Glomerular visceral epithelial cell (primary cell): ENCODE measurements around the gene PRXL2C.
A peak's percentile ranks its signal among the peaks of the same experiment; 100 is the strongest.

Source experiments
- DNase-seq: peaks from one replicate; pipeline ENCODE4 v3.0.0-alpha.2; 2016; ENCODE audit errors: extremely low spot score

Gene PRXL2C

DNA sequence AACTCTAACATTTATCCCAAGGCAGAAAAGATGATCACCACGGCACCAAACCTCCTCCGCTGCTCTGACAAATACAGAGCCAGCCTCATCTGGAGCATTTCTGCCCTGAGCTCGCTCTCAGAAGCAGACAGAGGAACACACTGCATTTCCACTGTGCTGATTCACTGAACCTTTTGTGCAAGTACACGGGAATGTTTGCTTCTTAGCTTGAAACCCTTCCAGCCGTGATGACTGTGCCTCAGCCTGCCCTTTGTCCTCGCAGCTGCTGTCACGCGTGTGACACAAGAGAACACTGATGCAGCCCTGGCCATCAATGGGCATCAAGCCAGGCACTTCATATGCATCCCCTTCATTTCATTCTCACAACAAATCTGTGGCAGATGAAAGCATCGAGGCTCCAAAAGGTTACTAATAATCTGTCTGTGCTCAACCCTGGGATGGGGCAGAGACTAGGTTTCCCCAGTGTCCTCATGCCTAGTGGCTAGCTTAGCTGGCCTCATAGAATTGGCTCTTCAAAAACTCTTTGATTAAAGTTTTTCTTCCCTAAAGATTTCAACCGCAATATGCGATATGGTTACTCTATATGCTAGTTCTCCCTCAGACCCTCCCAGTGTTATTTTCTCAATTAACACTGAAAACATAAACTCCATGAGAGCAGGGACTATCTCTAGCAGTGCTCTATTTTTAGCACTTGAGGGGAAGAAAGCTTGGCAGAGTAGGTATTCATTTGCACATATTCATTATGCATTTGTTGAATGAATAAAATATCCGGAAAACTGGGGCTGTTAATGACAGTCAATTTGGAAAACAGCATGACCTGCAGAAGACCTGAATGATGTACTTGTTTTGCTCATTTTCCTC lies 42.8 kb downstream of the PRXL2C start:
- DNase-seq, result peak; percentile 69

DNA sequence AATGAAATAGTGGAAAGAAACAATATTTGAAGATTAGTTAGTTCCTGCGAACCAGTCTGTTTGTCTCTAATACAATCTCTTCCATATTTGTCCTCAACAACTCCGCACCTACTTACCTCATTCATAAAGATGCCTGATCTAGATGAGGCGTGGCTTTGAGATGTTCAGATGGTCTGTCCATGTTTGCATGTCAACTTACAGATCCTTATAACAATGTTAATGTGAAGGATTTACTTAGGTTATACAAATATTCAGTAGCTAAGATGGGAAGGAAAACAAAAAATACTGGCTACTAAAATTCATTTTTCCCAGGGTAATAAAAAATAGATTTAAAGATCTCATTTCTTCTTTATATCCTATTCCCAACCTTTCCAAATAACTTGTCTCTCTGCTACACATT lies 43.8 kb downstream of the PRXL2C start:
- DNase-seq, result no peak

DNA sequence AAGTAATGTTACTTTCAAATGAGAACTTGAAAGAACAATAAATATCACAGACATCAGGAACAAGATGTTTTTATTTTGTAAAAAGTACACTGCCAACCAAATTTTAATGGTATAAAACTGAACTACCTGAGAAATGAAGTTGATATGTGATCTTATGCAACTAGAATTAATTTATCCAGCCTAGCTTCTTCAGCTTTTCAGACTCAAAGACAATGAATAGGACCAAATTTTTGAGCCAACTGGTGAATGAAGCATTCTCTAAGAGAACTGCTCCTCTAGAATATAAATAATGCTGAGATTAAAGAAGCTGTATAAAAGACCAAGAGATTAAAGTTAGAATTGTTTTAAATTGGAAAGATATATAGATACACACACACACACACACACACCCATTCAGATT lies 45.4 kb downstream of the PRXL2C start:
- no peak for DNase-seq

DNA sequence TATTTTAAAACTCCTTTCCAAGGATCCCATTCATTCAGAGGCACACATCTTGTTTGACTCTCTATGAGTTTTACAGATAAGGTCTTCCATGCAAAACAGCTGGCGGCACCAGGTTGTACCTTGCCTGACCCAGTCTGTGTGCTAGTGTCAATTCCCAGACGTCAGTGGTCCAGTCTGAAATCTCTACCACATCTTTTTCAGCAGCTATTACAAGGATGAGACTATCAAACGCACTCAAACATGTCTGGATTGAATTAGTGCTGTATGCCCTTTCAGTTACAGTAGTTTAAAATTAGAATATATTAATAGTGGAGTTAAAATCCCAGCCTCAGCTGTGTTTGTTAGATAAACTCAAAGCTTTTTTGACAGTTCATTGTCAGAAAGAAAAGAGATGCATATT lies 47.1 kb downstream of the PRXL2C start:
- no peak for DNase-seq

DNA sequence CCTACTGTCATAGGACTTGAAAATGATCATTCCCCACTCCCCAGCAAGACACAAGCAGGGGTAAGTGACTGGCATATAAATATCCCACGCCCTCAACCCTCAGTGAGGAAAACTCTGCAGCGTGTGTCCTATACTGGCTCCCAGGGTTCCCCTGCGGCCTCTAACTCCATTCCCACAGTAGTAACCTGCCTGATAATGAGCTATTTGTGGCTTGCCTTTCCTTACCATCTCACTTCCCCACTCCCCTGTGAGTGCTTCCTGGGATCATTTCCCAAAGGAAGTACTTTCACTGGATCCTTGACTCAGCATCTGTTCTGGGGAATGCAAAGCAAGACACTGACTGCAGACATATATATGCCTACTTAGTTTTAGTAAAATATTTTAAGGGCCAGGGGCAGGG lies 49.8 kb downstream of the PRXL2C start:
- no peak for DNase-seq

DNA sequence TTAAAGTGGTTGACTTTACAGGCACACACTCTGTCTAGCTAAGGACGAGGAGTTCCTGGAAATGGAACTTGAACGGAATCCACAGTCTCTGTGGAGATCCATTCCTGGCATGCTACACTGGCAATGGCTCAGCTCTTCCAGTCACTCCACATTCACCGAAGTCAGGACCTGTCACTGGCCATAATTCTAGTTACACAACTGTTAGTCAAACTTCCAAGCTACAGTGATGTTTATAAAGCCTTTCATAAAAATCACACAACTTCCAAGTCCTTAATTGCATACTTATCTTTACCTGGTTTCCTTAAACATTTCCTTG lies 51.2 kb downstream of the PRXL2C start:
- DNase-seq, result no peak

DNA sequence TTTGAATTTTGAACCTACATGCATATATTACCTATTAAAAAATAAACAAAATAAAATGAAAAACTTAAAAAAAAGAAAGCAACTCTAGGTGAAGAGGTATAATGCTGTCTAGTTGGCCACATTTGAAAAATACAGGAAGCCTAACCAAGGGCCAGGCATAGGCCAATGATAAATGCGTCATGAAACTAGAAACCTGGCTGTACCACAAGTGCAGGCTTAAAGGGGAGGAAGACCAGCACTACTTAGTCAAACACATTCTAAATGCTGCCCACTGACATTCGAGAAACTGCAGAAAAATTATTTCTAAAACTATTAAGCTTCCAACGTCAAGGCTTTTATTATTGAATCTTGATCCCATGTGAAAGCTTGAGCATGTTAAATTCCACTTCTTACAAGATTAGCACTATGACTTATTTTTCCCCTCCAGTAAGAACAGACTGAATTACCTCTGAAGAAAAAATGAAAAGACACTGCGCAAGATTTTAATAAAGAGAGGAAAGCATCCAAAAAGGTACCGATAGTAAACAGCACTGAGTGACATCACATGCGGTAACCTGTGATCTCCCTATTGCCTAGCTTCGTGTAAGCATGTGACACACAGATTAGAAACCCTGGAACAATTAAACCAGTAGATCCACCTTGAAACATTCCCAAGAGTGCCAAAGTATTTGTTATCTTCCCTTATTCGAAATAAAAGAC lies 51.7 kb downstream of the PRXL2C start:
- no peak for DNase-seq

DNA sequence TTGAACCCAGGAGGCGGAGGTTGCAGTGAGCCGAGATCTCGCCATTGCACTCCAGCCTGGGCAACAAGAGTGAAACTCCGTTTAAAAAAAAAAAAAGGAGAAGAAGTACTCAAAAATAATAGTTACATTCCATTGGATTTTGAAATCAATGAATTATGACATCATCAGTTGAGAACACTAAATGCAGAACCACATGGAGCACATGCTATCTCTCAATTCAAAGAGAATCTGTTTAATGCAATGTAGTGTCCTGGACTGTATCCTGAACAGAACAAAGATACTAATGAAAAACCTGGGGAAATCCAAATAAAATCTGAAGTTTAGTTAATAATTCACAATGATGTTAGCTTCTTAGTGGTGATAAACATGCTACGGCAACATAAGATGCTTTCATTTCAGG lies 55.8 kb downstream of the PRXL2C start:
- DNase-seq, result no peak

DNA sequence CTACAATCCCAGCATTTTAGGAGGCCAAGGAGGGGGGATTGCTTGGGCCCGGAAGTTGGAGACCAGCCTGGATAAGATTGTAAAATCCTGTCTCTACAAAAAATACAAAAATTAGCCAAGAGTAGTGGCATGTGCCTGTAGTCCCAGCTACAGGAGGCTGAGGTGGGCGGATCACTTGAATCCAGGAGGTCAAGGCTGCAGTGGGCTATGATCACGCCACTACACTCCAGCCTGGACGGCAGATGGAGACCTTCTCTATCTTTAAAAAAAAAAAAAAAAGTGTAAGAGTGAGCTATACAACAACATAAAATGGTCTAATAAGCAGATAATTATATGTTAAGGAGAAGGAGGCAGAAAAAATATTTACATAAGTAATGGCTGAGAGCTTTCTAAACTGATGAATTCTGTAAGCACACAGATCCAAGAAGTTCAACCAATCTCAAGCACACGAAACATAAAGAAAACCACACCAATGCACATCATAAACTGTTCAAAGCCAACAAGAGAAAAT lies 58.5 kb downstream of the PRXL2C start:
- no peak for DNase-seq
